PFSK-1 (cell line): ENCODE data around the gene VWF.

Experiments
- FOXP2 ChIP-seq: optimal IDR thresholded peaks from 2 replicates; pipeline ENCODE3; 2011; ENCODE audit warnings: borderline replicate concordance, control low read depth, inconsistent platforms; ENCODE audit not compliant: insufficient read depth; ENCODE audit errors: extremely low read length, extremely low read depth
- POLR2AphosphoS5 ChIP-seq: IDR thresholded peaks from 2 replicates; pipeline ENCODE4 v1.6.1; 2012; ENCODE audit warnings: low read depth, mild to moderate bottlenecking, control low read depth, low read length, moderate library complexity
- REST ChIP-seq, 2 experiments: IDR thresholded peaks; 2 replicates each; pipeline versions ENCODE4 v1.6.1 to v1.8.0; 2011 to 2012; ENCODE audit warnings: low read depth in 2 of 2, low read length in 2 of 2, control low read depth in 1 of 2, inconsistent platforms in 1 of 2, mild to moderate bottlenecking in 1 of 2, moderate library complexity in 1 of 2; ENCODE audit not compliant: insufficient read depth in 1 of 2
- SIN3A ChIP-seq: IDR thresholded peaks from 2 replicates; pipeline ENCODE4 v1.6.1; 2012; ENCODE audit warnings: mild to moderate bottlenecking, low read length, moderate library complexity, borderline replicate concordance; ENCODE audit not compliant: insufficient read depth
- TAF1 ChIP-seq: IDR thresholded peaks from 2 replicates; pipeline ENCODE4 v1.6.1; 2012; ENCODE audit warnings: low read length, control low read depth, borderline replicate concordance; ENCODE audit not compliant: insufficient read depth

VWF gene

GRCh38 chr12:6120796-6121473 lies 3.5 kb downstream of the VWF start:
- TF ChIP-seq REST (IDR thresholded peaks at IDR 0.05; ENCODE audit: insufficient read depth in 1 of 2, low read depth in 2 of 2, low read length in 2 of 2), result no peak
- TF ChIP-seq TAF1, result no peak
- TF ChIP-seq SIN3A, result no peak
- no peak for TF ChIP-seq FOXP2

- TF ChIP-seq TAF1 (no peak), SIN3A (no peak), FOXP2 (no peak), REST (IDR thresholded peaks at IDR 0.05; ENCODE audit: insufficient read depth in 1 of 2, low read depth in 2 of 2, low read length in 2 of 2) (no peak), POLR2AphosphoS5 (no peak)
These were observed 5.4 kb downstream of the VWF start for GRCh38 chr12:6118891-6119568.

- no peak for TF ChIP-seq SIN3A
- TF ChIP-seq FOXP2, result no peak
- TF ChIP-seq POLR2AphosphoS5, result no peak
- TF ChIP-seq REST (IDR thresholded peaks at IDR 0.05; ENCODE audit: insufficient read depth in 1 of 2, low read depth in 2 of 2, low read length in 2 of 2), result no peak
- no peak for TF ChIP-seq TAF1
These were observed 7.9 kb downstream of the VWF start for GRCh38 chr12:6116471-6117021.

GRCh38 chr12:6115389-6115788 lies 9.1 kb downstream of the VWF start:
- TF ChIP-seq REST (IDR thresholded peaks at IDR 0.05; ENCODE audit: insufficient read depth in 1 of 2, low read depth in 2 of 2, low read length in 2 of 2), result no peak
